ENCODE data around the gene SELENOH.
A peak's percentile ranks its signal among the peaks of the same experiment; 100 is the strongest.

Gene SELENOH

GRCh38 chr11:57781529-57781943, 40.2 kb downstream of the SELENOH start:
- no peak for DNase-seq (ENCODE audit: low spot score)

- no peak for DNase-seq (ENCODE audit: low spot score)
Measured at GRCh38 chr11:57785072-57785471, 43.8 kb downstream of the SELENOH start.

- no peak for DNase-seq (ENCODE audit: low spot score)
Measured at GRCh38 chr11:57786436-57786835, 45.1 kb downstream of the SELENOH start.

- no peak for DNase-seq (ENCODE audit: low spot score)
Measured at GRCh38 chr11:57787006-57787604, 45.8 kb downstream of the SELENOH start.

- no peak for DNase-seq (ENCODE audit: low spot score)
Measured at GRCh38 chr11:57787920-57788702, 46.8 kb downstream of the SELENOH start.

GRCh38 chr11:57788703-57789088, 47.4 kb downstream of the SELENOH start:
- DNase-seq (ENCODE audit: low spot score): no peak

GRCh38 chr11:57791321-57792059, 50.2 kb downstream of the SELENOH start:
- no peak for DNase-seq (ENCODE audit: low spot score)

- DNase-seq (ENCODE audit: low spot score): peak; percentile 91
Measured at GRCh38 chr11:57792060-57792541, 50.8 kb downstream of the SELENOH start.

GRCh38 chr11:57792870-57793269, 51.6 kb downstream of the SELENOH start:
- peak; percentile 15 for DNase-seq (ENCODE audit: low spot score)
